ENCODE results near the gene CCNE1.

The CCNE1 gene

DNA sequence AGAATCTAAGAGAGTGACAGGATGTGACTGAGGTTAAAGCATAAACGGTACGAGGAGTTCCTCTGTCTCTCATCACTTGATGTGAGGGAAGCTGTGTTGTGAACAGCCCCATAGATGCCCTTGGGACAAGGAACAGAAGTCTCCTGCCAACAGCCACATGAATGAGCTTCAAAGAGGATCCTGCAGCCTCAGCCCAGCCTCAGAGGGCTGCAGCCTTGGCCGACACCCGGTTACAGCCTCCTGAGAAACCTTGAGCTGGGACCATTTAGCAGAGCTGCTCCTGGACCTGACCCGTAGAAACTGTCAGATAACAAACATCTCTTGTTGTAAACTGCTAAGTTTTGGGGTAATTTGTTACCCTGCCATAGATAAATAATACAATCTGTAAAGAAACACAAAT, 54.2 kb downstream of the CCNE1 start:
- no peak for DNase-seq (ENCODE audit: extremely low spot score)
- TF ChIP-seq CTCF (IDR thresholded peaks at IDR 0.05; ENCODE audit: control extremely low read depth, extremely low read depth, low read depth, missing control alignments) = no peak
- ChIA-PET POLR2A (no interaction called here), CTCF (interaction anchor here (0.7 to 4.8 kb wide), 2 partner anchors 10 to 95 kb away, joined by 3 to 40 read pairs; no protein-coding TSS in a partner anchor)

- no peak for DNase-seq (ENCODE audit: extremely low spot score)
- ChIA-PET POLR2A (no interaction called here), CTCF (interaction anchor here (1.0 to 8.1 kb wide), 7 partner anchors 11 to 152 kb away, joined by 3 to 80 read pairs (median 4); no protein-coding TSS in a partner anchor)
- TF ChIP-seq CTCF (IDR thresholded peaks at IDR 0.05; ENCODE audit: control extremely low read depth, extremely low read depth, low read depth, missing control alignments) = no peak
Measured at GRCh38 chr19:29867984-29868383, 56.2 kb downstream of the CCNE1 start.

DNA sequence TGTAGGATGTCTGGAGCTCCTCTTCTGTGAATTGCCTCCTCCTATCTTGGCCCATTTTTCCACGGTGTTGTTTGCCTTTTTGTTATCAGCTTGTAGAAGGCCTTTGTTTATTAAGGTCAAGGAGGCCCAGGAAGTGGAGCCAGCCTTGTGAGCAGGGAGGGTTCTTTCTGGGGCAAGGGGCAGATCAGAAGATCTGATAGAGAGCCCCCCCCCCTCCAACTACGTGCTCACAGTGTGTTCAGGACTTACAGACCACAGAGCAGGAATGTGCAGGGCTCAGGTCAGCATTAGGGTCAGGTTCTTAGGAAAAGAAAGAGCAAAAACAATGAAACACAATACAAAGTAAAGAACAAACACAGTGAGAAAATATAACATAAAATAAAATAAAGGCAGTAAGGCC, 59.4 kb downstream of the CCNE1 start:
- ChIA-PET CTCF (interaction anchor here (0.9 to 8.1 kb wide), 9 partner anchors 8 to 141 kb away, joined by 3 to 80 read pairs (median 10); no protein-coding TSS in a partner anchor), POLR2A (no interaction called here)
- no peak for DNase-seq (ENCODE audit: extremely low spot score)
- TF ChIP-seq CTCF (IDR thresholded peaks at IDR 0.05; ENCODE audit: control extremely low read depth, extremely low read depth, low read depth, missing control alignments) = no peak

GRCh38 chr19:29872224-29872731, 60.5 kb downstream of the CCNE1 start:
- TF ChIP-seq CTCF (IDR thresholded peaks at IDR 0.05; ENCODE audit: control extremely low read depth, extremely low read depth, low read depth, missing control alignments) = peak; percentile 45
- ChIA-PET CTCF (interaction anchor here (0.6 to 8.1 kb wide), 35 partner anchors 8 to 262 kb away, joined by 3 to 80 read pairs (median 5); no protein-coding TSS in a partner anchor), POLR2A (interaction anchor here (0.5 to 0.9 kb wide), 2 partner anchors 27 to 675 kb away, joined by 3 to 4 read pairs; no protein-coding TSS in a partner anchor)
- no peak for DNase-seq (ENCODE audit: extremely low spot score)

- ChIA-PET POLR2A (interaction anchor here (0.5 kb wide), 1 partner anchor 676 kb away, joined by 4 read pairs; no protein-coding TSS in a partner anchor), CTCF (interaction anchor here (0.6 to 8.1 kb wide), 43 partner anchors 9 to 263 kb away, joined by 3 to 80 read pairs (median 4); no protein-coding TSS in a partner anchor)
- peak; percentile 85 for DNase-seq (ENCODE audit: extremely low spot score)
- peak; percentile 80 for TF ChIP-seq CTCF (IDR thresholded peaks at IDR 0.05; ENCODE audit: control extremely low read depth, extremely low read depth, low read depth, missing control alignments)
Measured at GRCh38 chr19:29873024-29873800, 61.4 kb downstream of the CCNE1 start.

Measured in GM10248 (cell line).